ENCODE data around the gene FAM149A.
A peak's percentile ranks its signal among the peaks of the same experiment; 100 is the strongest.

FAM149A gene

GRCh38 chr4:186196063-186196462, 91.6 kb downstream of the FAM149A start:
- TF ChIP-seq CTCF (IDR thresholded peaks at IDR 0.05; ENCODE audit: insufficient read depth, low read depth, low read length, missing control alignments): no peak
- no peak overlapping the region for H3K4me3 ChIP-seq (ENCODE audit: low read depth, low read length)
- no peak for DNase-seq (ENCODE audit: low read depth)

DNA sequence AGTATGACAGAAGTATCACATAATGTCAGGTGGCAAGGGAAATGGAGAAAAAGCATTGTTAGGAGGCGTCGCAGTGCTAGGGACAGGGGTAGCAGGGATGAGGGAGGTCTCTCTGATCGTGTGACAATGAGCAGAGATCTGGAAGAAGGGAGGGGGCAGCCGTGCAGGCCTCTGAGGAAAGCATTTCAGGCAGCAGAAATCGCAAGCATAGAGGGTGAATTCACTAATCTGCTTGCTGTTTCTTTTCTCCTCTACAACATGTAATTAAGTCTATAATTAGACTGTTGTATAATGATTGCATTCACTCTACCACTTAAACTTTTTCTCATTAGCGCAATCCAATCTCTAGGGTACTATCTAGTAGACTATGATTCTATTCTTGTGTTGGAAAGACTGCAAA, 96.0 kb downstream of the FAM149A start:
- no peak overlapping the region for H3K4me3 ChIP-seq (ENCODE audit: low read depth, low read length)
- no peak for TF ChIP-seq CTCF (IDR thresholded peaks at IDR 0.05; ENCODE audit: insufficient read depth, low read depth, low read length, missing control alignments)
- no peak for DNase-seq (ENCODE audit: low read depth)

DNA sequence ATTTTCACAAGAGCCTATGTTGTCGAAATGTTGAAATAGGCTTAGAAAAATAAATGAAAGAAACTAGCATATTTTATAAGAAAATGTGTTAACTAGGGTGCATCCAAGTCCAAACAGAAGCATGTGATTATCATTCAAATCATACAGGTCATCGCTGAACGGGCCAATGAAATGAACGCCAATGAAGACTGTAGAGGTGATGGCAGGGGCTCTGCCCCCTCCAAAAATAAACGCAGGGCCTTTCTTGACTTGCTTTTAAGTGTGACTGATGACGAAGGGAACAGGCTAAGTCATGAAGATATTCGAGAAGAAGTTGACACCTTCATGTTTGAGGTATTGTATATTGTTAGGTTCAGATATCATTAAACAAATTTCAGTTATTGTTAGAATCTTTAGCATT, 96.5 kb downstream of the FAM149A start:
- no peak for DNase-seq (ENCODE audit: low read depth)
- H3K4me3 ChIP-seq (ENCODE audit: low read depth, low read length): no peak overlapping the region
- TF ChIP-seq CTCF (IDR thresholded peaks at IDR 0.05; ENCODE audit: insufficient read depth, low read depth, low read length, missing control alignments): no peak

DNA sequence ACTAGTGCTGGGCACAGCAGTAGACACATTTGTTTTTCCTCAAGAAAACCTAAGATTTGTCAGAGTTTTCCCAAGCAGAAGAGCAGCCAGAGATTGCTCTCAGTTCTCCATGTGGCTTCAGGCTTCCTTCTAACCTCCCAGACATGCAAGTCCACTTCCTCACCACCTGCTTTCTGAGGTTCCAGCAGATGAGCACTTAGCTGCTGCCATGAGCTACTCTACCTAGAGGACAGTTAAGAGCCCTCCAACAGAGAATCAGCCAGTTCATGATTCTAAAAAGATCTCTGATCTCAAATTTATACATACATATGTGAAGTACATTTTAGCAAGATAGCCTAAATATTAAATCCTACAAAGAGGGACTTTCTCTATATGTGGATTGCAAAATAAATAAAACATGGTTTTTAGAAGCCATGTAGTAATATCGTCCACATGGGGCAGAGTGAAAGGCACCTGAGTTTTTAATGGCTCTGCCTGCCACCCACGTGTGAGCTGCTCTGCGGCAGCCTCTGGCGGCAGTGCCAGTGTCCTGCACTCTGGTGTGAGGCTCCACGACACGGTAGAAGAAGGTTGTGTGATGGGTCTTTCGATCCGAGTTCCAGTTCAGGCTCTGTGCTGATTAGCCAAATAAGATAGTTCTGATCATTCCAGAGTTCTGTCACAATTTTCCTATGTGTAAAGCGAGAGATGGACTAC, 97.2 kb downstream of the FAM149A start:
- no peak overlapping the region for H3K4me3 ChIP-seq (ENCODE audit: low read depth, low read length)
- TF ChIP-seq CTCF (IDR thresholded peaks at IDR 0.05; ENCODE audit: insufficient read depth, low read depth, low read length, missing control alignments): peak; percentile 56
- DNase-seq (ENCODE audit: low read depth): peak; percentile 56

DNA sequence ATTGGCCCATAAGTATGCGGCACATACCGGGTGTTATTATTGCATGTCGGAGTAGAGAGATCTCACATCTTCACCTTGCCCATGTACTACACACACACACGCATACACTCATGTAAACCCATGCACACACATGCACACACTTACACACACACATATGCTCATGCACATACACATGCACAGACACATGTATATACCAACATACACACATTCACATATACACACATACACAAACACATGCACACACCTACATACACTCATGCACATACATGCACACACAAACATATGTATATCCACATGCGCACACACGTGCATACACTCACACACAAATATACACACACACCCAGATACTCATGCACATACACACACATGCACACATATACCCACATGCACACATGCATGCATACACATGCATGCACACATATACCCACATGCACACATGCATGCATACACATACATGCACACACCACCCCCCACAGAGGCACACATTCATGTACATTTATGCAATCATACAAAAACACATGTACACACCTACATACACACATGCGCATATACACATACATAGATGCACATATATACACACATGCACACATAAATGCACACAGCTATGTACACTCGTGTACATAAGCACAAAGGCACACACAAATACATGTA, 98.1 kb downstream of the FAM149A start:
- H3K4me3 ChIP-seq (ENCODE audit: low read depth, low read length): no peak overlapping the region
- TF ChIP-seq CTCF (IDR thresholded peaks at IDR 0.05; ENCODE audit: insufficient read depth, low read depth, low read length, missing control alignments): no peak
- no peak for DNase-seq (ENCODE audit: low read depth)

GRCh38 chr4:186203406-186203805, 98.9 kb downstream of the FAM149A start:
- H3K4me3 ChIP-seq (ENCODE audit: low read depth, low read length): no peak overlapping the region
- no peak for DNase-seq (ENCODE audit: low read depth)
- TF ChIP-seq CTCF (IDR thresholded peaks at IDR 0.05; ENCODE audit: insufficient read depth, low read depth, low read length, missing control alignments): no peak

Measured in GM12865 (cell line).